ENCODE data around the gene UBXN7.

DNA sequence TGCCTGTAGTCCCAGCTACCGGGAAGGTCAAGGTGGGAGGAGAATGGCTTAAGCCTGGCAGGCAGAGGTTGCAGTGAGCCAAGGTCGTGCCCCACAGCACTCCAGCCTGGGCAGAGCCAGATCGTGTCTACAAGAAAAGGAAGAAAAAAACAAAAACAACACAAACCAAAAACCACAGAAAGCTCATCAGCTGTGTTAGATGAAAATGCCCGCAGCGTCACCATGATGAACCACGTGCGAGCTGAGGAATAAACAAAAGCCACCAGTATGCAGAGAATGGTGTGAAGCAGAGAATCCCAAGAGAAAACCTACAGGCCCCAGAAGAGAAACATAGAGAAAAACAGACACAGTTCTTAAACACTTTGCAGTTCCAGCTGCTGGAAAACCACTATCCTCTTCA, 74.3 kb downstream of the UBXN7 start:
- TF ChIP-seq, protein P1, sequence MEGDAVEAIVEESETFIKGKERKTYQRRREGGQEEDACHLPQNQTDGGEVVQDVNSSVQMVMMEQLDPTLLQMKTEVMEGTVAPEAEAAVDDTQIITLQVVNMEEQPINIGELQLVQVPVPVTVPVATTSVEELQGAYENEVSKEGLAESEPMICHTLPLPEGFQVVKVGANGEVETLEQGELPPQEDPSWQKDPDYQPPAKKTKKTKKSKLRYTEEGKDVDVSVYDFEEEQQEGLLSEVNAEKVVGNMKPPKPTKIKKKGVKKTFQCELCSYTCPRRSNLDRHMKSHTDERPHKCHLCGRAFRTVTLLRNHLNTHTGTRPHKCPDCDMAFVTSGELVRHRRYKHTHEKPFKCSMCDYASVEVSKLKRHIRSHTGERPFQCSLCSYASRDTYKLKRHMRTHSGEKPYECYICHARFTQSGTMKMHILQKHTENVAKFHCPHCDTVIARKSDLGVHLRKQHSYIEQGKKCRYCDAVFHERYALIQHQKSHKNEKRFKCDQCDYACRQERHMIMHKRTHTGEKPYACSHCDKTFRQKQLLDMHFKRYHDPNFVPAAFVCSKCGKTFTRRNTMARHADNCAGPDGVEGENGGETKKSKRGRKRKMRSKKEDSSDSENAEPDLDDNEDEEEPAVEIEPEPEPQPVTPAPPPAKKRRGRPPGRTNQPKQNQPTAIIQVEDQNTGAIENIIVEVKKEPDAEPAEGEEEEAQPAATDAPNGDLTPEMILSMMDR (IDR thresholded peaks at IDR 0.05) = no peak
- TF ChIP-seq POLR2A (IDR thresholded peaks at IDR 0.05) = no peak
